ENCODE results near the gene KRTAP9-8.
"Not testable (repeated sequence)": the region's sequence is repeated elsewhere in the genome, so short reads cannot be mapped to it uniquely, and the experiment has no call there.

Gene KRTAP9-8, protein sequence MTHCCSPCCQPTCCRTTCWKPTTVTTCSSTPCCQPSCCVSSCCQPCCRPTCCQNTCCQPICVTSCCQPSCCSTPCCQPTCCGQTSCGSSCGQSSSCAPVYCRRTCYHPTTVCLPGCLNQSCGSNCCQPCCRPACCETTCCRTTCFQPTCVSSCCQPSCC

DNA sequence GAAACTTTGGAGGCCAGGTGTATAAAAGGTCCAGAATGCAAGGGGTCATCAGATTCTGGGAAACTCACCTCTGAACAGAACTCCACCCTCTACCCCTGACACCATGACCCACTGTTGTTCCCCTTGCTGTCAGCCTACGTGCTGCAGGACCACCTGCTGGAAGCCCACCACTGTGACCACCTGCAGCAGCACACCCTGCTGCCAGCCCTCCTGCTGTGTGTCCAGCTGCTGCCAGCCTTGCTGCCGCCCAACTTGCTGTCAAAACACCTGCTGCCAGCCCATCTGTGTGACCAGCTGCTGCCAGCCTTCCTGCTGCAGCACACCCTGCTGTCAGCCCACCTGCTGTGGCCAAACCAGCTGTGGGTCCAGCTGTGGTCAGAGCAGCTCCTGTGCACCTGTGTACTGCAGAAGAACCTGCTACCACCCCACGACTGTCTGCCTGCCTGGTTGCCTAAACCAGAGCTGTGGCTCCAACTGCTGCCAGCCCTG, at the start of gene KRTAP9-8:
TSS of gene KRTAP9-8 (plus strand) at position 51 of the 489 bp plus-strand sequence. CDS start at position 104, 53 bp downstream.
- not testable (repeated sequence) for DNase-seq (ENCODE audit: low spot score)

DNA sequence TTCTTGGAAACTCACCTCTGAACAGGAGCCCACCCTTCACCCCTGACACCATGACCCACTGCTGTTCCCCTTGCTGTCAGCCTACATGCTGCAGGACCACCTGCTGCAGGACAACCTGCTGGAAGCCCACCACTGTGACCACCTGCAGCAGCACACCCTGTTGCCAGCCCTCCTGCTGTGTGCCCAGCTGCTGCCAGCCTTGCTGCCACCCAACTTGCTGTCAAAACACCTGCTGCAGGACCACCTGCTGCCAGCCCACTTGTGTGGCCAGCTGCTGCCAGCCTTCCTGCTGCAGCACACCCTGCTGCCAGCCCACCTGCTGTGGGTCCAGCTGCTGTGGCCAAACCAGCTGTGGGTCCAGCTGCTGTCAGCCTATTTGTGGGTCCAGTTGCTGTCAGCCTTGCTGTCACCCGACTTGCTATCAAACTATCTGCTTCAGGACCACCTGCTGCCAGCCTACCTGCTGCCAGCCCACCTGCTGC, 47.9 kb upstream of the KRTAP9-8 start, which contains the start of gene KRTAP9-1:
TSS of gene KRTAP9-1 (plus strand) at position 51 of the 482 bp plus-strand sequence. CDS start at position 51, 0 bp downstream.
- DNase-seq (ENCODE audit: low spot score): not testable (repeated sequence)

DNA sequence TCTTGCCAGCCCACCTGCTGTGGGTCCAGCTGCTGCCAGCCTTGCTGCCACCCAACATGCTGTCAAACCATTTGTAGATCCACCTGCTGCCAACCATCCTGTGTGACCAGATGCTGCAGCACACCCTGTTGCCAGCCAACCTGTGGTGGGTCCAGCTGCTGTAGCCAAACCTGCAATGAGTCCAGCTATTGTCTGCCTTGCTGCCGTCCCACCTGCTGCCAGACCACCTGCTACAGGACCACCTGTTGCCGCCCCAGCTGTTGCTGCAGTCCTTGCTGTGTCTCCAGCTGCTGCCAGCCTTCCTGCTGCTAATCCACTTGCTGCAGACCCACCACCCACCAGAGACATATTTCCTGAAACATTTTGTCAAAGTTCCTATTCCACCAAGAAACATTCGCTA, 47.5 kb upstream of the KRTAP9-8 start:
- no peak for DNase-seq (ENCODE audit: low spot score)

DNA sequence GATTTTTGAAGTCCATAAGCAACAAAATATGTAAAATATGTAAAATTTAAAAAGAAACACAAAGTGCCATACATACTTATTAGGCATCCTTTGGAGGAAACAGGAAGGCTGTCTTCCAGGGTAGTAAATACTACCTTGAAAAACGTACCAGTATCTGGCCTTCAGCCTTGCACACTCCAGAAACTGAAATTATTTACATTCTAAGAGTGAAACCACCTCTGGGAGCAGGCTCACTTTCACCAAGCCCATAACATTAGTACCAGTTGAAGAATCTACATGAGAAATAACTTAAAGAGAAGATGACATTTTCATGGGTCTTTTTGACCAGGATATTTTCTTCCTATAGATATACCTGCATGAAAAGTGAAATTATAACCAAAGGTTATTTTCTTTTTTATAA, 41.7 kb upstream of the KRTAP9-8 start:
- DNase-seq (ENCODE audit: low spot score): no peak

DNA sequence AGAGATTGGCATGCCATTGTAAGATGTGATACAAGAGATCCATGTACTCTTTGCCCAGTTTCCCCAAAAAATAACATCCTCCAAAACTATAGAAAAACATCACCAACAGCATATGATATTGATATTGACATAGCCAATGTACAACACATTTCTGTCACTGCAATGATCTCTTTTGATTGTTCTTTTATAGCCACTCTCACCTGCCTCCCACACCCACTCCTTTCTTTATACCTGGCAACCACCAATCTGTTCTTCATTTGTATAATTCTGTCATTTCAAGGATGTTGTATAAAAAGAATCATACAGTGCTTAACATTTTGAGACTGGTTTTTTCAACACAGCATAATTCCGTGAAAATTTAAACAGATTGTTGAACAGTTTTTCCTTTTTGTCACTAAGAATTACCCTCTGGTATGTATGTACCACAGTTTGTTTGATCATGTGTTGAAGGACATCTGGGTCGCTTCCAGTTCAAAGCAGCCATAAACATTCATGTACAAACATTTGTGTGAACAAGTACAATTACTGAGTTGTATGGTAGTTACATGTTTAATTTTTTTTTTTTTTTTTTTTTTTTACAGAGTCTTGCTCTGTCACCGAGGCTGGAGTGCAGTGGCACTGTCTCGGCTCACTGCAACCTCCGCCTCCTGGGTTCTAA, 38.2 kb upstream of the KRTAP9-8 start:
- DNase-seq (ENCODE audit: low spot score): no peak

DNA sequence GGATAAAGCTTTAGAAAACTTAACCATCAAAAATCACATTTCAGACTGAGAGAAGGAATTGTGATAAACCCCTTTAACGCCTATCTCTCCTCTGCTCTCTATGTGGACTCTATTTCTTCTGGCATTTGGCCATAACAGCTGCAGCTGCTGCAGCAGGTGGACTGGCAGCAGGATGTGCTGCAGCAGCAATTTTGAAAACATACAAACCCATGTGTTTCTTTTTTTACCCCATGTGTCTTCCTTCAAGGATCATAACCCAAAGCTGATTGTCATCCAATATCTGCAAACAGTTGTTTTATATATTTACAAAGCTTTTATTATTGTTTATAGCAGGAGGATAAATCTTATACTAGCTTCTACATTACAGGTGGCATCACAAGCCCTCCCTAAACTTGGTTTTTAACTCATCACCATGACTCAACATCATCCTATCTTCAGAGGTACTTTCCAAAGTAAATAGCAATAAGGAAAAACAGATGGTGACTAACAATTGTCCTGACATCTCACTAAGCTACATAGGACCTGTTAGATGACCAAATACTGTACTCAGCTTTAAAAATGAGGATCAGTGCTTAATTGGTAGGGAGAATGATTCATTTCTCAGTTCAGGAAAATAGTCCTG, 25.8 kb upstream of the KRTAP9-8 start:
- no peak for DNase-seq (ENCODE audit: low spot score)

DNA sequence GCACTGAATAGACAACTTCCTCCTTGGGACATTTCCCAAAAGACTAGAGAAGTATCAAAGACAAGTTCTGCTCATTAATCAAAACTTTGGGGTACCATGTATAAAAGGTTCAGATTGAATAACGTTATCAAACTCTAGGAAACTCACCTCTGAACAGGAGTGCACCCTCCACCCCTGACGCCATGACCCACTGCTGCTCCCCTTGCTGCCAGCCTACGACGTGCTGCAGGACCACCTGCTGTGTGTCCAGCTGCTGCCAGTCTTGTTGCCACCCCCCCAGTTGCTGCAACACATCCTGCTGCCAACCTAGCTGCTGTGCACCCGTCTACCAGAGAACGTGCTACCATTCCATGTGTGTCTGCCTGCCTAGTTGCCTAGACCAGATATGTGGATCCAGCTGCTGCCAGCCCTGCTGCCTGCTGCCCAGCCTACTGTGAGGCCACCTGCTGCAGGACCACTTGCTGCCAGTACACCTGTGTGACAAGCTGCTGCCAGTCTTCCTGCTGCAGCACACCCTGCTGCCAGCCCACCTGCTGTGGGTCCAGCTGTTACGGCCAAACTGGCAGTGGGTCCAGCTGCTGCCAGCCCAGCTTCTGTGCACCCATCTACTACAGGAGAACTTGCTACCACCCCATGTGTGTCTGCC, 25.2 kb upstream of the KRTAP9-8 start:
- DNase-seq (ENCODE audit: low spot score): no peak

DNA sequence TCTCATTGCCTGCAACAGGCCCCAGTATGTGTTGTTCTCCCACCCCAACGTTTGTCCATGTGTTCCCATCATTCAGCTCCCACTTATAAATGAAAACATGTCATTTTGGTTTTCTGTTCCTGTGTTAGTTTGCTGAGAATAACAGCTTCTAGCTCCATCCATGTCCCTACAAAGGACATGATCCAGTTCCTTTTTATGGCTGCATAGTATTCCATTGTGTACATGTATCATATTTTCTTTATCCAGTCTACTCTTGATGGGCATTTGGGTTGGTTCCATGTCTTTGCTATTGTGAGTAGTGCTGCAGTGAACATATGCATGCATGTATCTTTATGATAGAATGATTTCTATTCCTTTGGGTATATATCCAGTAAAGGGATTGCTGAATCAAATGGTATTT, 22.1 kb upstream of the KRTAP9-8 start:
- DNase-seq (ENCODE audit: low spot score): no peak

DNA sequence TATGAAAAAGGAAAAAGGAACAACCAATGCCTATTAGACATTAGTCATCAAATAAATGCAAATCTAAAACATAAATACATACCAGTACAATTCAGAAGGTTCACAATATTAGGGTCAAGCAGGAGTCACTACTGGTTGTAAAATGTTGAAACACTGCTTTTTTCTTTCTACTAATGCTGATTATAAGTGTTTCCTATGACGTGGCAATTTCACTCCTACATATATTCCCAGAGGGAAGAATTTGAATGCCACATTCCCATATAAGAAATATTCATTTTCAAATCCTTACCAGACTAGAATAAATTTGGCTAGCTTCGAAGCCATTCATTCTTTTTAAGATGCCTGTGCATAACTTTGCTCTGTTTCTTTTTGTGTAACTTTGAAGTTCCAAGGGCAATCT, 14.0 kb upstream of the KRTAP9-8 start:
- no peak for DNase-seq (ENCODE audit: low spot score)

DNA sequence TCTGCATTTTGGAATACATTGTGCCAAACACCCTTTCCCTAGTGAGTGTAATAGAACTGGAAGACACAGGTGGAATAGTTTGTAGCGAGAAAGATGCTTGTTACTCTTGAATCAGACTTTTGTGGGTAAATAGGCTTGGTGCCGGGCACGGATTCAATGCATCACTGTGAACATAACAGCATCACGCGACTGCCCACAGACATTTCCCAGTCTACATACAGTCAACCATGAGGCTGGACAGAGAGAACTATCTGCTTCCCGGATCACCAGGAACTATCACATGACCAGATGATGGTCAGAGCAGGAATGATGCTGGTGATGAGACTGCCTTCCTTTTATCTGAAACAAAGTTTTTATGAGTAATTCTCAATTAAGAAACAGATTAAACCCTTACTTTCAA, 11.7 kb upstream of the KRTAP9-8 start:
- no peak for DNase-seq (ENCODE audit: low spot score)

DNA sequence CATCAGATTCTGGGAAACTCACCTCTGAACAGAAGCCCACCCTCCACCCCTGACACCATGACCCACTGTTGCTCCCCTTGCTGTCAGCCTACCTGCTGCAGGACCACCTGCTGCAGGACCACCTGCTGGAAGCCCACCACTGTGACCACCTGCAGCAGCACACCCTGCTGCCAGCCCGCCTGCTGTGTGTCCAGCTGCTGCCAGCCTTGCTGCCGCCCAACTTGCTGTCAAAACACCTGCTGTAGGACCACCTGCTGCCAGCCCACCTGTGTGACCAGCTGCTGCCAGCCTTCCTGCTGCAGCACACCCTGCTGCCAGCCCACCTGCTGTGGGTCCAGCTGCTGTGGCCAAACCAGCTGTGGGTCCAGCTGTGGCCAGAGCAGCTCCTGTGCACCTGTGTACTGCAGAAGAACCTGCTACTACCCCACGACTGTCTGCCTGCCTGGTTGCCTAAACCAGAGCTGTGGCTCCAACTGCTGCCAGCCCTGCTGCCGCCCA, 11.2 kb upstream of the KRTAP9-8 start, which contains the start of gene KRTAP9-2:
TSS of gene KRTAP9-2 (plus strand) at position 51 of the 498 bp plus-strand sequence. CDS start at position 58, 7 bp downstream.
- not testable (repeated sequence) for DNase-seq (ENCODE audit: low spot score)

DNA sequence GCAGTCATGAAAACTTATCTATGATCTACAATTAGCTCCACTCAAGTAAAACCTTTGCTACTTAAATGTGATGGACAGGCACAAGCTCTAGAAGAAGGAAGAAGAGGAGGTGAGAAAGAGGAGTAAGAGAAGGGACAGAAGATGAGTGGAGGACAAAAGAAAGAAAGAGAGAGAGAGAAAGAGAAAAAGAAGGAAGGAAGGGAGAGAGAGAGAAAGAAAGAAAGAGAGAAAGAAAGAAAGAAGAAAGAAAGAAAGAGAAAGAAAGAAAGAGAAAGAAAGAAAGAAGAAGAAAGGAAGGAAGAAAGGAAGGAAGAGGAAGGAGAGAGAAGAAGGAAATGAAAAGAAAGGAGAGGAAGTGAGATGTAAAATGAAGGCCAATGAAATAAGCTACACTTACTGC, 7.7 kb upstream of the KRTAP9-8 start:
- DNase-seq (ENCODE audit: low spot score): no peak

DNA sequence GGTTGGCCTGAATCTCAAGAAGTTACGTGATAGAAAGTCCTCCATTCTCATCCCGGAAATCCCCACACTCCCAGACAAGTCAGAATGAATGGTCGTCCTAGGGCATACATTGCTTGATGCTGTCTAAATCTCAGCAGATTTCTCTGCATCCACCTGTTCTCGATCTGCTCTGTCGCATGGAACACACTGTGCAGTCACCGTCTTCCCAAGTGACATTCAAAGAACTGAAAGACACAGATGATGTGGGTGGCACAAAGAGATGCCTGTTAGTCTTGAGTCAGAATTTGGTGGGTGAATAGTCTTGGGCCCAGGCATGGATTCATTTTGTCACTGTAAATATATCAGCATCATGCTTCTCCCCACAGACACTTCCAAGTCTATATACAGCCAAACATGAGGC, 6.1 kb upstream of the KRTAP9-8 start:
- no peak for DNase-seq (ENCODE audit: low spot score)

DNA sequence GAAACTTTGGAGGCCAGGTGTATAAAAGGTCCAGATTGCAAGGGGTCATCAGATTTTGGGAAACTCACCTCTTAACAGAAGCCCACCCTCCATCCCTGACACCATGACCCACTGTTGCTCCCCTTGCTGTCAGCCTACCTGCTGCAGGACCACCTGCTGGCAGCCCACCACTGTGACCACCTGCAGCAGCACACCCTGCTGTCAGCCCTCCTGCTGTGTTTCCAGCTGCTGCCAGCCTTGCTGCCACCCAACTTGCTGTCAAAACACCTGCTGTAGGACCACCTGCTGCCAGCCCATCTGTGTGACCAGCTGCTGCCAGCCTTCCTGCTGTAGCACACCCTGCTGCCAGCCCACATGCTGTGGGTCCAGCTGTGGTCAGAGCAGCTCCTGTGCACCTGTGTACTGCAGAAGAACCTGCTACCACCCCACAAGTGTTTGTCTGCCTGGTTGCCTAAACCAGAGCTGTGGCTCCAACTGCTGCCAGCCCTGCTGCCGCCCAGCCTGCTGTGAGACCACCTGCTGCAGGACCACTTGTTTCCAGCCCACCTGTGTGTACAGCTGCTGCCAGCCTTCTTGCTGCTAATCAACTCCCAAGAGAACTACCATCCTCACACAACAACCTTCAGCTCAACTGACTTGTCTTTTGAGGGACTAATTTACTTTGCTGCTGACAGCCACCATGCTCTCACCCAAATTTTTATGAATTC, 5.2 kb upstream of the KRTAP9-8 start, which contains the start of gene KRTAP9-3:
TSS of gene KRTAP9-3 (plus strand) at position 51 of the 707 bp plus-strand sequence. CDS start at position 104, 53 bp downstream.
- not testable (repeated sequence) for DNase-seq (ENCODE audit: low spot score)

DNA sequence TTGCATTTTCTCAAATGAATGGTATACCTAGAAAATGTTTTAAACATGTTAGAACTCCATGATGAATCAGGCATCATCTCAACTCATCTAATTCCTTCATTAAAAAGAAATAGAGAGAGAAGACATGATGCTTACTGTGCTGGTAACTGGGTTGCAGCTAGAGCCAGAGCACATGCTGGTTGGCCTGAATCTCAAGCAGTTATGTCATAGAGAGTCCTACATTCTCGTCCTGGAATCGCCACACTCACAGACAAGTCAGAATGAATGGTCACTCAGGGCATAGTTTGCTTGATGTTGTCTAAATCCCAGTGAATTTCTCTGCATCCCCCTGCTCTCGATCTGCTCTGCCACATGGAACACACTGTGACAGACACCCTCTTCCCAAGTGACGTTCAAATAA, 683 bp upstream of the KRTAP9-8 start:
- not testable (repeated sequence) for DNase-seq (ENCODE audit: low spot score)

DNA sequence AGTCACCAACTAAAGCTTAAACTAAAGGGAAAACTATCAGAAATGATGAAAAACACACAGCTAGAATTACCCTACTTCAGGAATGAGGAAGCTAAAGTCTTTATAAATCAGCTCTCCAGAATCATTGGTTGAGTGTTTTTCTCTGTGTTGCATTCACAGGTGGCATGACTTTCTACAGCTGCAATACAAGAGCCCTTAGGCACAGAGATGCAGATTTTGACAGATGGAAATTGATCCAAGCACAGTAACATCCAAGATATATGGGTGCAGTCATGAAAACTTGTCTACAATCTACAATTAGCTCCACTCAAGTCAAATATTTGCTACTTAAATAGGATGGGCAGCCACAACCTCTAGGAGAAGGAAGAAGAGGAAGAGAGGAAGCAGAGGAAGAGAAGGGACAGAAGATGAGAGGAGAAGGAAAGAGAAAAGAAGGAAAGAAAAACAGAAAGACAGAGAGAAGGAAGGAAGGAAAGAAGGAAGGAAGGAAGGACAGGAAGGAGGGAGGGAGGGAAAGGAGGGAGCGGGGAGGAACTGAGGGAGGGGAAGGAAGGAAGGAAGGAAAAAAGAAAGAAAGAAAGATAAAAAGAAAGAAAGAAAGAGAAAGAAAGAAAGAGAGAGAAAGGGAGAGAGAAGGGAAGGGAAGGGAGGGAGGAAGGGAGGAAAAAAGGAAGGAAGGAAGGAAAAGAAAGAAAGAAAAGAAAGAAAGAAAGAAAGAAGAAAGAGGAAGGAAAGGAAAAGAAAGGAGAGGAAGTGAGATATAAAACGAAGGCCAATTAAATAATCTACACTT, 9.4 kb downstream of the KRTAP9-8 start:
- DNase-seq (ENCODE audit: low spot score): not testable (repeated sequence)

DNA sequence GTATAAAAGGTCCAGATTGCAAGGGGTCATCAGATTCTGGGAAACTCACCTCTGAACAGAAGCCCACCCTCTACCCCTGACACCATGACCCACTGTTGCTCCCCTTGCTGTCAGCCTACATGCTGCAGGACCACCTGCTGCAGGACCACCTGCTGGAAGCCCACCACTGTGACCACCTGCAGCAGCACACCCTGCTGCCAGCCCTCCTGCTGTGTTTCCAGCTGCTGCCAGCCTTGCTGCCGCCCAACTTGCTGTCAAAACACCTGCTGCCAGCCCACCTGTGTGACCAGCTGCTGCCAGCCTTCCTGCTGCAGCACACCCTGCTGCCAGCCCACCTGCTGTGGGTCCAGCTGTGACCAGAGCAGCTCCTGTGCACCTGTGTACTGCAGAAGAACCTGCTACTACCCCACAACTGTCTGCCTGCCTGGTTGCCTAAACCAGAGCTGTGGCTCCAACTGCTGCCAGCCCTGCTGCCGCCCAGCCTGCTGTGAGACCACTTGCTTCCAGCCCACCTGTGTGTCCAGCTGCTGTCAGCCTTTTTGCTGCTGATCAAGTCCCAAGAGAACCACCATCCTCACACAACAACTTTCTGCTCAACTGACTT, 11.9 kb downstream of the KRTAP9-8 start, which contains the start of gene KRTAP9-4:
TSS of gene KRTAP9-4 (plus strand) at position 51 of the 604 bp plus-strand sequence. CDS start at position 85, 34 bp downstream.
- DNase-seq (ENCODE audit: low spot score): not testable (repeated sequence)

DNA sequence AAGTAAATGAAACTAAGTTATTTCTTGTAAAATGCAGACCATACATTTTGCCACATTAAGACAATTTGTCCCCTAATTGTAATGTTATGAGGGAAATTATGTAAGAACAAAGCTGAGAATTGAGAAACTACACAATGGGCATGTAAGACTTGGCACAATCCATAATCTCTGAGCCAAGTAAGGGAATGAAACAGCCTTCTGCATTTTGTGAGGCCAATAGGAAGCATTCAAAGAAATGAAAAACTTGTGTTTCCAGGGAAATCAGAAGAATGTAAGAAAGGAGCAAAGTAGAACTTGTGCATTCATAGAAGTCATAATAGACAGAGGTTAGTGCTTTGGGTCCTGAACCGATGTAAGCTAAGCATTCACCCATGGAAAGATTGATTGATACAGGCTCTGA, 13.5 kb downstream of the KRTAP9-8 start:
- no peak for DNase-seq (ENCODE audit: low spot score)

DNA sequence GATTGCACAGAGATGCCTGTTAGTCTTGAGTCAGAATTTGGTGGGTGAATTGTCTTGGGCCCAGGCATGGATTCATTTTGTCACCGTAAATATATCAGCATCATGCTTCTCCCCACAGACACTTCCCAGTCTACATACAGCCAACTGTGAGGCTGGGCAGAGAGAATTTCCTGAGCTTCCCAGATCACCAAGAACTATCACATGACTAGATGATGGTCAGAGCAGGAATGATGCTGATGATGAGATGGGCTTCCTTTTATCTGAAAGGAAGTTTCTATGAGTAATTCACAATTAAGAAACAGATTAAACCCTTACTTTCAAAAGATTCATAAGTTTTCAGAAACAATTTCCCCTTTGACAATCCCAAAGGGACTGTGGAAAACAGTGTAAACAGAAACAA, 17.1 kb downstream of the KRTAP9-8 start:
- no peak for DNase-seq (ENCODE audit: low spot score)

All from globus pallidus (tissue), 1 donor.